ACC112 (cell line): ENCODE measurements around the gene RASGEF1B.

Experiments used
- H2AFZ ChIP-seq: fragments of 200-600 bp; sonication (generic); one replicate; pipeline ENCODE4 v1.6.0; 2017; ENCODE audit warnings: antibody characterized with exemption, low read length; ENCODE audit not compliant: unreplicated experiment
- H3K27ac ChIP-seq: fragments of 200-600 bp; sonication (generic); 2 replicates; pipeline ENCODE4 v1.5.1; 2014; ENCODE audit warnings: low read depth, mild to moderate bottlenecking, antibody characterized with exemption, low read length, moderate library complexity
- H3K27me3 ChIP-seq: fragments of 200-600 bp; sonication (generic); 2 replicates; pipeline ENCODE4 v1.6.1; 2014; ENCODE audit warnings: mild to moderate bottlenecking, antibody characterized with exemption, low read length, moderate library complexity, mixed read lengths; ENCODE audit not compliant: insufficient read depth
- H3K36me3 ChIP-seq: fragments of 200-600 bp; sonication (generic); 2 replicates; pipeline ENCODE4 v1.6.1; 2016; ENCODE audit warnings: mild to moderate bottlenecking, antibody characterized with exemption, low read length, moderate library complexity, mixed read lengths; ENCODE audit not compliant: insufficient read depth
- H3K4me1 ChIP-seq: fragments of 200-600 bp; sonication (generic); one replicate; pipeline ENCODE4 v1.6.1; 2016; ENCODE audit warnings: low read length, mixed read lengths; ENCODE audit not compliant: insufficient read depth, unreplicated experiment, control insufficient read depth
- H3K4me3 ChIP-seq: fragments of 200-600 bp; sonication (generic); 2 replicates; pipeline ENCODE4 v1.5.1; 2014; ENCODE audit warnings: mild to moderate bottlenecking, low read depth, low read length
- H3K79me2 ChIP-seq: fragments of 200-600 bp; sonication (generic); one replicate; pipeline ENCODE4 v1.6.0; 2016; ENCODE audit warnings: low read length; ENCODE audit not compliant: control insufficient read depth, unreplicated experiment, insufficient read depth

The RASGEF1B gene

GRCh38 chr4:81498046-81498445, 26.3 kb upstream of the RASGEF1B start:
- H3K79me2 ChIP-seq, result no peaks in the 10 kb centered on the region

GRCh38 chr4:81495345-81495744, 23.6 kb upstream of the RASGEF1B start:
- H3K36me3 ChIP-seq, result no peaks in the 10 kb centered on the region
- H3K4me1 ChIP-seq, result peaks cover 9% of the 10 kb centered on the region
- H3K27me3 ChIP-seq, result no peaks in the 10 kb centered on the region
- H3K27ac ChIP-seq, result no peak overlapping the region
- H3K4me3 ChIP-seq, result no peak overlapping the region
- no peaks in the 10 kb centered on the region for H3K79me2 ChIP-seq
- no peak overlapping the region for H2AFZ ChIP-seq

More at GRCh38 chr4:81498046-81498445, 26.3 kb upstream of the RASGEF1B start:
- H3K27ac ChIP-seq, result no peak overlapping the region
- no peak overlapping the region for H2AFZ ChIP-seq
- no peak overlapping the region for H3K4me3 ChIP-seq
- no peaks in the 10 kb centered on the region for H3K27me3 ChIP-seq
- peaks cover 9% of the 10 kb centered on the region for H3K4me1 ChIP-seq
- H3K36me3 ChIP-seq, result no peaks in the 10 kb centered on the region

DNA sequence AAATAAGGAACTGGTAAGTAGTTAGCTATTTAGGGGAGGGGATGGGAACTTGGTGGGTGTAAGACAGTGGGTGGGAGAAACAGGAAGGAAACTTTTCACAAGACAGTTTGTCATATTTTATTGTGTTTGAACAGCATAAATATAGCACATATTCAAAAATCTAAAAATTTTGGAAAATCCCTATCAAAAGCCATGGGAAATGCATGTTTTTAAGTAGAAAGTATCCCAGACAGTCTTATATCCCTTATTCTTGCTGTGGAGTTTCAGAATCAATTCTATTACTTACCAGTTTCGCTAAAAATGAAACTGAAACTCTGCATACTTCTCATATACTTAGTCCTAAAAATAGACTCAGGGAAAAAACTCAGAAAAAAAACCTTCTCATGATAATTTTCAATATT, 22.3 kb upstream of the RASGEF1B start:
- Histone ChIP-seq H3K79me2 (no peaks in the 10 kb centered on the region), H3K36me3 (no peaks in the 10 kb centered on the region), H3K4me1 (peaks cover 9% of the 10 kb centered on the region), H2AFZ (peak overlapping the region; percentile 99), H3K27ac (peak overlapping the region; percentile 55), H3K27me3 (no peaks in the 10 kb centered on the region), H3K4me3 (peak overlapping the region; percentile 78)

DNA sequence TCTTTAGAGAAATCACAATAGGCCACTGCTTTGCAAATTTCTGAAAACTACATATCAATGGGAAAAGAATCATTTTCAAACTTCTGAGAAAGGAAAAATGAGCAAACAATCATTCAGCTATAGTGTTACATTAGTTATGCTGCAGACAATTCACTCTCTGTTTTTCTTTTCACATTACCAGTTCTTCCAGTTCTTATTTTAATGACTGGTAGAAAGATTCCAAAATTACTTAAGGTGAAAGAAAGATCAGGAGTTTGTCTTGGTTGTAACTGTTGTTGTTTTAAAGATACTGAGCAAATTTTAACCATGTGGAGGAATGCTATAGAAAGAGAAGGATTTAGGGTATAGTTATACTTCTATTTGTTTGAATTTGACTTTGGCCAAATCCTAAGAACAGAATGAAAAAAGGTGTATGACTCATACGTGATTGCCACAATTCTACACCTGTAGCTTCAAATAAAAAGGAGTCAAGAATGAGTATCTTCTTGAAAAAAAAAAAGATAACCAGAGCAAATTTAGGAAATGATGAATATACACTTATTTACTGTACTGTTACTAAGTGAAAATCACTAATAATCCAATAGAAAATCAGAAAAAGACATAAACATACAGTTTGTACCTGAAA, 21.0 kb upstream of the RASGEF1B start:
- H3K27ac ChIP-seq, result no peak overlapping the region

GRCh38 chr4:81491943-81492342, 20.2 kb upstream of the RASGEF1B start:
- H3K4me3 ChIP-seq, result no peak overlapping the region
- H3K4me1 ChIP-seq, result peaks cover 9% of the 10 kb centered on the region
- H2AFZ ChIP-seq, result no peak overlapping the region
- H3K79me2 ChIP-seq, result no peaks in the 10 kb centered on the region
- no peaks in the 10 kb centered on the region for H3K27me3 ChIP-seq
- no peak overlapping the region for H3K27ac ChIP-seq
- H3K36me3 ChIP-seq, result no peaks in the 10 kb centered on the region

More for the DNA sequence above, 21.0 kb upstream of the RASGEF1B start:
- Histone ChIP-seq H3K4me1 (peaks cover 9% of the 10 kb centered on the region), H3K27me3 (no peaks in the 10 kb centered on the region), H2AFZ (no peak overlapping the region), H3K79me2 (no peaks in the 10 kb centered on the region), H3K36me3 (no peaks in the 10 kb centered on the region), H3K4me3 (no peak overlapping the region)

DNA sequence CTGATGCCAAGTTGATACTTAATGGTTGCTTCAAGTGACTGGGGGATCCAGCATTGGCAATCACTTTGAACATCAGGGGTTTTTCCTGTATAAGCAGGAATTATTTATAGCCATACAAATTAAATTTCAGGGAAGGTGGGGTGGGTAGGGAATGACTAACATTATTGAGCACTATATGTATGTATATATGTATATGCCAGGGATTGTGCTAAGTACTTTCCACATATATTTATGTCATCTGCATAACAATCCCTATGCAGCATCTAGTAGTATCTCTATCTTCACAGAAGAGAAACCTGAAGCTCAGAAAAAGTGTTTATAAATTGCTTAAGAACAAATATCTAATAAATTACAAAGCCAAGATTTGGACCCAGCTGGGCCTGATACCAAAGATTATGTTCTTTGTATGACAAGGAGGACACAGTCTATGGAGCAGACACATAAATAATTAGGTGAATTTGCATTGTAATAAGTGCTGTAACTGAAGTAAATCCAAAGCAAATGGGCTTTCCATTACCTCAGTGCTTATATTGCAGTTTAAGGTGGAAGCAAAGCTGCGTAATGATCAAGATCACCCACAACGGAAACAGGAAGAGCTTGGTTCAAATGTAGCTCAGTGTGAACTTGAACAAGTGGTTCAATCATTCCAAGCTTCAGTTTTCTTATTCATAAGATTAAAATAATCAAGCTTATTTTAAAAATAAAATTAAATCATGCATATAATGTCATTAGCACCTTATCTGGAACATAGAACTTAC, 18.9 kb upstream of the RASGEF1B start:
- no peak overlapping the region for H3K27ac ChIP-seq
- H3K4me1 ChIP-seq, result peaks cover 9% of the 10 kb centered on the region
- H2AFZ ChIP-seq, result no peak overlapping the region
- H3K27me3 ChIP-seq, result no peaks in the 10 kb centered on the region
- H3K36me3 ChIP-seq, result no peaks in the 10 kb centered on the region
- no peaks in the 10 kb centered on the region for H3K79me2 ChIP-seq
- H3K4me3 ChIP-seq, result no peak overlapping the region

- Histone ChIP-seq H3K36me3 (no peaks in the 10 kb centered on the region), H3K79me2 (no peaks in the 10 kb centered on the region), H3K4me3 (no peak overlapping the region), H3K4me1 (no peaks in the 10 kb centered on the region), H3K27ac (no peak overlapping the region), H2AFZ (no peak overlapping the region), H3K27me3 (no peaks in the 10 kb centered on the region)
Measured at GRCh38 chr4:81486502-81486901, 14.8 kb upstream of the RASGEF1B start.

- H2AFZ ChIP-seq, result no peak overlapping the region
- H3K79me2 ChIP-seq, result no peaks in the 10 kb centered on the region
- peaks cover 5% of the 10 kb centered on the region; the same call in 1 of the 2 replicates for H3K27me3 ChIP-seq
- H3K27ac ChIP-seq, result no peak overlapping the region
- H3K36me3 ChIP-seq, result no peaks in the 10 kb centered on the region
- H3K4me1 ChIP-seq, result no peaks in the 10 kb centered on the region
- no peak overlapping the region for H3K4me3 ChIP-seq
Measured at GRCh38 chr4:81485310-81485980, 13.7 kb upstream of the RASGEF1B start.

DNA sequence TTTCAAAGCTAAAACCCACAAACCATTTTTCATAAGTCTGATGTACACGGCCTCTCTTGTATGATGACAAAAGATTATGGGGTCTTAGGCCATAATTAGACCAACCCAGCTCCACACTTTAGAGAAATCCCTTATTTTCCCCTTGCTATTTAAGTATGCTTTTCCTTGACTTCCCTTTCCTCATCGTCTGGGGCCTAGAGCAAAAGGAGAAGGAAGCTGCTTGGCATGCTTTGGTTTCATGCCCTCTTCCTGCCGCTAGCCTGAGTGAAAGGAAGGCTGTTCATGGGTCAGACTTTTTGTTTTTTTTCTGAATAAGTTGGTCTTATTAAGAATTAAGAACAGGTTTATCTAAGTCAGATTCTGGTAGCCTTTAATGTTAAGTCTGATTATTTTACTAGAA, 10.6 kb upstream of the RASGEF1B start:
- H3K4me1 ChIP-seq, result no peaks in the 10 kb centered on the region
- no peak overlapping the region for H3K4me3 ChIP-seq
- H2AFZ ChIP-seq, result no peak overlapping the region
- peaks cover 5% of the 10 kb centered on the region; the same call in 1 of the 2 replicates for H3K27me3 ChIP-seq
- no peaks in the 10 kb centered on the region for H3K36me3 ChIP-seq
- no peak overlapping the region for H3K27ac ChIP-seq
- H3K79me2 ChIP-seq, result no peaks in the 10 kb centered on the region

GRCh38 chr4:81481151-81481550, 9.4 kb upstream of the RASGEF1B start:
- H3K27me3 ChIP-seq, result peaks cover 5% of the 10 kb centered on the region; the same call in 1 of the 2 replicates
- no peaks in the 10 kb centered on the region for H3K4me1 ChIP-seq
- H3K4me3 ChIP-seq, result no peak overlapping the region
- no peak overlapping the region for H3K27ac ChIP-seq
- H3K79me2 ChIP-seq, result no peaks in the 10 kb centered on the region
- no peak overlapping the region for H2AFZ ChIP-seq
- H3K36me3 ChIP-seq, result no peaks in the 10 kb centered on the region
